HCT116 (cell line): ENCODE measurements around the gene NCOA6.

Experiments used
- EGR1 ChIP-seq: IDR thresholded peaks from 2 replicates; pipeline ENCODE4 v1.6.1; 2012; ENCODE audit warnings: low read depth
- EZH2 ChIP-seq: fragments of 200-600 bp; sonication (generic); IDR thresholded peaks from 2 replicates; pipeline ENCODE4 v1.6.1; 2017; ENCODE audit warnings: antibody characterized with exemption, mixed run types
- REST ChIP-seq: IDR thresholded peaks from 2 replicates; pipeline ENCODE4 v1.6.1; 2012; ENCODE audit warnings: low read depth

GRCh38 chr20:34834459-34834893 is 9.0 kb upstream of the NCOA6 start:
- no peak for TF ChIP-seq EZH2
- TF ChIP-seq EGR1: no peak
- no peak for TF ChIP-seq REST
